ENCODE data around the gene PLCG1. TPM values are rescaled to one million over a fixed set of nuclear protein-coding genes. Genes with fewer than 3 reads are reported as not detected.

The PLCG1 gene
- total and polyA plus RNA-seq, 9 of the 15 experiments (the other 6 are each of a cell fraction or from before 2014, with no cell fraction given) = 1.7 to 67.0 (median 34.8) TPM

DNA sequence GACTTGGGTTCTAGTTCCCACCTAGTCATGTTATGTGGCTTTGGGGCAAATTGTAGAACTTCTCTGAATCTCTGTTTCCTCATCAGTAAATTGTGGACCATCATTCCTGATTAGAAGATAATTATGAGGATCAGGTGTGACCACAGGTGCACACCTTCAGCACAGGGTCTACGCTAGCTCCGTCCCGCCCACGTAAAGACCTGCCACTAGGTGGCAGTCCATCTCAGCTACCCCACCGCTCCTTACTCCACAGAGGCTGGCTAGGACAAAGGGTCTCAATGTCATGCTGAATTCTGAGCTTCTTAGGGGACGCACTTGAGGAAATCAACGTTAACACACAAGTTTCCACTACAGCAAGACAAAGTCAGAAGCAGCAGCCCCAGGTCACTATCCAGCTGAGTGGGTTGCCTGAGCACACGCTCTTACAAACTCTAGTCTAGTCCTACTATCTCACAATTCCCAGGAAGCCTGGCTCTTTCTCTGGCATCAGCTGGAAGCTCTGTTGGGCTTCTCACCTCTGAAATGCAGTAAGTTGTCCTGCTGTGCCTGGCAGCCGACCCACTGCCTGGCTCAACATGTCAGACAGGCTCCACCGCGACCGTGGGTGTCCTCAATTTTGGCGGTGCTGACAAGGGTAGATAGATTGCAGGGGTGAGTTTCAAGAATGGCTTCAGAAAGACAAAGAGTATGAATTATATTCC is 2.0 kb upstream of the PLCG1 start (continued):
- TF ChIP-seq, protein P1, sequence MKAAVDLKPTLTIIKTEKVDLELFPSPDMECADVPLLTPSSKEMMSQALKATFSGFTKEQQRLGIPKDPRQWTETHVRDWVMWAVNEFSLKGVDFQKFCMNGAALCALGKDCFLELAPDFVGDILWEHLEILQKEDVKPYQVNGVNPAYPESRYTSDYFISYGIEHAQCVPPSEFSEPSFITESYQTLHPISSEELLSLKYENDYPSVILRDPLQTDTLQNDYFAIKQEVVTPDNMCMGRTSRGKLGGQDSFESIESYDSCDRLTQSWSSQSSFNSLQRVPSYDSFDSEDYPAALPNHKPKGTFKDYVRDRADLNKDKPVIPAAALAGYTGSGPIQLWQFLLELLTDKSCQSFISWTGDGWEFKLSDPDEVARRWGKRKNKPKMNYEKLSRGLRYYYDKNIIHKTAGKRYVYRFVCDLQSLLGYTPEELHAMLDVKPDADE (conservative IDR thresholded peaks at IDR 0.05; ENCODE audit: control insufficient read depth, low read depth, low read length) = no peak
- no peak for TF ChIP-seq SRSF1 (IDR thresholded peaks at IDR 0.05; ENCODE audit: low read depth, low read length)
- peak; percentile 91 for TF ChIP-seq EGR1 (conservative IDR thresholded peaks at IDR 0.05)
- TF ChIP-seq, protein P2, sequence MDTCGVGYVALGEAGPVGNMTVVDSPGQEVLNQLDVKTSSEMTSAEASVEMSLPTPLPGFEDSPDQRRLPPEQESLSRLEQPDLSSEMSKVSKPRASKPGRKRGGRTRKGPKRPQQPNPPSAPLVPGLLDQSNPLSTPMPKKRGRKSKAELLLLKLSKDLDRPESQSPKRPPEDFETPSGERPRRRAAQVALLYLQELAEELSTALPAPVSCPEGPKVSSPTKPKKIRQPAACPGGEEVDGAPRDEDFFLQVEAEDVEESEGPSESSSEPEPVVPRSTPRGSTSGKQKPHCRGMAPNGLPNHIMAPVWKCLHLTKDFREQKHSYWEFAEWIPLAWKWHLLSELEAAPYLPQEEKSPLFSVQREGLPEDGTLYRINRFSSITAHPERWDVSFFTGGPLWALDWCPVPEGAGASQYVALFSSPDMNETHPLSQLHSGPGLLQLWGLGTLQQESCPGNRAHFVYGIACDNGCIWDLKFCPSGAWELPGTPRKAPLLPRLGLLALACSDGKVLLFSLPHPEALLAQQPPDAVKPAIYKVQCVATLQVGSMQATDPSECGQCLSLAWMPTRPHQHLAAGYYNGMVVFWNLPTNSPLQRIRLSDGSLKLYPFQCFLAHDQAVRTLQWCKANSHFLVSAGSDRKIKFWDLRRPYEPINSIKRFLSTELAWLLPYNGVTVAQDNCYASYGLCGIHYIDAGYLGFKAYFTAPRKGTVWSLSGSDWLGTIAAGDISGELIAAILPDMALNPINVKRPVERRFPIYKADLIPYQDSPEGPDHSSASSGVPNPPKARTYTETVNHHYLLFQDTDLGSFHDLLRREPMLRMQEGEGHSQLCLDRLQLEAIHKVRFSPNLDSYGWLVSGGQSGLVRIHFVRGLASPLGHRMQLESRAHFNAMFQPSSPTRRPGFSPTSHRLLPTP (IDR thresholded peaks at IDR 0.05; ENCODE audit: borderline replicate concordance, extremely low read depth, insufficient read length) = no peak
- TF ChIP-seq ATF7 (IDR thresholded peaks at IDR 0.05) = no peak
- no peak for TF ChIP-seq HNRNPL (IDR thresholded peaks at IDR 0.05; ENCODE audit: low read depth, low read length)
- no peak for TF ChIP-seq ZFP30 (CRISPR knock-in tag; IDR thresholded peaks at IDR 0.05; ENCODE audit: borderline replicate concordance)
- no peak for TF ChIP-seq EHMT2 (IDR thresholded peaks at IDR 0.05)
- TF ChIP-seq TARDBP (IDR thresholded peaks at IDR 0.05) = no peak
- peak; percentile 64; the same call in 1 of the 2 replicates for TF ChIP-seq XRCC5 (IDR thresholded peaks at IDR 0.05; ENCODE audit: low read depth, low read length)
- TF ChIP-seq, protein P3, sequence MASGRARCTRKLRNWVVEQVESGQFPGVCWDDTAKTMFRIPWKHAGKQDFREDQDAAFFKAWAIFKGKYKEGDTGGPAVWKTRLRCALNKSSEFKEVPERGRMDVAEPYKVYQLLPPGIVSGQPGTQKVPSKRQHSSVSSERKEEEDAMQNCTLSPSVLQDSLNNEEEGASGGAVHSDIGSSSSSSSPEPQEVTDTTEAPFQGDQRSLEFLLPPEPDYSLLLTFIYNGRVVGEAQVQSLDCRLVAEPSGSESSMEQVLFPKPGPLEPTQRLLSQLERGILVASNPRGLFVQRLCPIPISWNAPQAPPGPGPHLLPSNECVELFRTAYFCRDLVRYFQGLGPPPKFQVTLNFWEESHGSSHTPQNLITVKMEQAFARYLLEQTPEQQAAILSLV (tag; IDR thresholded peaks at IDR 0.05) = no peak
- TF ChIP-seq PYGO2 (tag; IDR thresholded peaks at IDR 0.05) = no peak
- TF ChIP-seq, protein P4, sequence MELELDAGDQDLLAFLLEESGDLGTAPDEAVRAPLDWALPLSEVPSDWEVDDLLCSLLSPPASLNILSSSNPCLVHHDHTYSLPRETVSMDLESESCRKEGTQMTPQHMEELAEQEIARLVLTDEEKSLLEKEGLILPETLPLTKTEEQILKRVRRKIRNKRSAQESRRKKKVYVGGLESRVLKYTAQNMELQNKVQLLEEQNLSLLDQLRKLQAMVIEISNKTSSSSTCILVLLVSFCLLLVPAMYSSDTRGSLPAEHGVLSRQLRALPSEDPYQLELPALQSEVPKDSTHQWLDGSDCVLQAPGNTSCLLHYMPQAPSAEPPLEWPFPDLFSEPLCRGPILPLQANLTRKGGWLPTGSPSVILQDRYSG (tag; conservative IDR thresholded peaks at IDR 0.05; ENCODE audit: low read depth) = no peak
- TF ChIP-seq POLR2AphosphoS5 (IDR thresholded peaks at IDR 0.05; ENCODE audit: control insufficient read depth, insufficient read depth, low read depth, low read length) = no peak
- TF ChIP-seq ZNF274 (IDR thresholded peaks at IDR 0.05; ENCODE audit: borderline replicate concordance, low read depth, low read length) = no peak
- no peak for TF ChIP-seq MCM7 (IDR thresholded peaks at IDR 0.05)
- TF ChIP-seq, protein P5, sequence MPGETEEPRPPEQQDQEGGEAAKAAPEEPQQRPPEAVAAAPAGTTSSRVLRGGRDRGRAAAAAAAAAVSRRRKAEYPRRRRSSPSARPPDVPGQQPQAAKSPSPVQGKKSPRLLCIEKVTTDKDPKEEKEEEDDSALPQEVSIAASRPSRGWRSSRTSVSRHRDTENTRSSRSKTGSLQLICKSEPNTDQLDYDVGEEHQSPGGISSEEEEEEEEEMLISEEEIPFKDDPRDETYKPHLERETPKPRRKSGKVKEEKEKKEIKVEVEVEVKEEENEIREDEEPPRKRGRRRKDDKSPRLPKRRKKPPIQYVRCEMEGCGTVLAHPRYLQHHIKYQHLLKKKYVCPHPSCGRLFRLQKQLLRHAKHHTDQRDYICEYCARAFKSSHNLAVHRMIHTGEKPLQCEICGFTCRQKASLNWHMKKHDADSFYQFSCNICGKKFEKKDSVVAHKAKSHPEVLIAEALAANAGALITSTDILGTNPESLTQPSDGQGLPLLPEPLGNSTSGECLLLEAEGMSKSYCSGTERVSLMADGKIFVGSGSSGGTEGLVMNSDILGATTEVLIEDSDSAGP (CRISPR knock-in tag; IDR thresholded peaks at IDR 0.05) = no peak
- TF ChIP-seq PHB2 (IDR thresholded peaks at IDR 0.05; ENCODE audit: low read depth) = no peak
